ENCODE measurements around the gene CDPF1. TPM values are rescaled to one million over a fixed set of nuclear protein-coding genes. Genes with fewer than 3 reads are reported as not detected.

The CDPF1 gene
- total and polyA plus RNA-seq, 2 of the 13 experiments (the other 11 are each of a cell fraction or from before 2014, with no cell fraction given), result 5.2 to 8.1 TPM

DNA sequence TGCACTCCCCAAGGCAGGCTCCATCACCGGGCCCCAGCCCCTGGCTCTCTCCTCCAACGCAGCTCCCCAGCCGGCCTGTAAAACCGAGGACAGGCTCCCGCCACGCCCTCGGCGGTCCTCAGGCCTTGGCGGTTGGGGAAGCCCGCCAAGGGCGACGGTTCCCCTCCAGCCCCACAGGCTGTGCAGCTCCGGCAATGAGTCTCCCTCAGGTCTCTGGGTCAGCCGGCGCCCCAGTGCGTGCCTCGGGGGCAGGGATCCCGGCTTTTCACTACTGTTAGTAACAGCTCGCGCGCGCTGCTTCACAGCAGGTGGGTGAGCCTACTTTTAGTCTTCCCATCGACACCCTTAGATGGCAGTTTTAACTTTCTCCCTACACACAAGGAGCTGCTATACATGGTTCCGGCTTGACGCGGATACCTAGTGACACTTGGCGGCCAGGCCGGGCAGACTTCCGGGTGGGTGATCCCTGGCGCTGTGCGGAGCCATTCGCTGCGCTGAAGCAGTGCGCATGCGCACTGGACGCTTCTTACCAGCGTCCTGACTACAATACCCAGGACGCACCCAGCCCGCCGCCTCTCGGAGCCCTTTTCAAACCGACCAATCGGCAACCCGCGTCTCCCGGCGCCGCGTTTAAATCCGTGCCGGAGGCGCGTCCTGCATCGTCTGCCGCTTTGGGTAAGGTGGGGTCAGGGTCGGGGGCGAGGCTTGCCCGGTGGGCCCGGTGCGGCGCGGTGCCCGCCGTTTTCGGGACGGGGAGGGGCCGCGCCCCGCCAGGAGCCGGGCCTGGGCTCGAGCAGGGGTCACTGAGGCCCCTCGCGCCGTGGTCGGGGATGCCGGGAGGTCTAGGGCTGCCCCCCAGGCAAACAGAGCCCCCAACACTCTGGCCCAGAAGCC lies 46.4 kb upstream of the CDPF1 start, which contains the start of gene GTSE1 (continued):
- TF ChIP-seq NONO (IDR thresholded peaks at IDR 0.05), result no peak
- TF ChIP-seq NONO (CRISPR knock-in tag; conservative IDR thresholded peaks at IDR 0.05), result no peak
- TF ChIP-seq, protein P1, sequence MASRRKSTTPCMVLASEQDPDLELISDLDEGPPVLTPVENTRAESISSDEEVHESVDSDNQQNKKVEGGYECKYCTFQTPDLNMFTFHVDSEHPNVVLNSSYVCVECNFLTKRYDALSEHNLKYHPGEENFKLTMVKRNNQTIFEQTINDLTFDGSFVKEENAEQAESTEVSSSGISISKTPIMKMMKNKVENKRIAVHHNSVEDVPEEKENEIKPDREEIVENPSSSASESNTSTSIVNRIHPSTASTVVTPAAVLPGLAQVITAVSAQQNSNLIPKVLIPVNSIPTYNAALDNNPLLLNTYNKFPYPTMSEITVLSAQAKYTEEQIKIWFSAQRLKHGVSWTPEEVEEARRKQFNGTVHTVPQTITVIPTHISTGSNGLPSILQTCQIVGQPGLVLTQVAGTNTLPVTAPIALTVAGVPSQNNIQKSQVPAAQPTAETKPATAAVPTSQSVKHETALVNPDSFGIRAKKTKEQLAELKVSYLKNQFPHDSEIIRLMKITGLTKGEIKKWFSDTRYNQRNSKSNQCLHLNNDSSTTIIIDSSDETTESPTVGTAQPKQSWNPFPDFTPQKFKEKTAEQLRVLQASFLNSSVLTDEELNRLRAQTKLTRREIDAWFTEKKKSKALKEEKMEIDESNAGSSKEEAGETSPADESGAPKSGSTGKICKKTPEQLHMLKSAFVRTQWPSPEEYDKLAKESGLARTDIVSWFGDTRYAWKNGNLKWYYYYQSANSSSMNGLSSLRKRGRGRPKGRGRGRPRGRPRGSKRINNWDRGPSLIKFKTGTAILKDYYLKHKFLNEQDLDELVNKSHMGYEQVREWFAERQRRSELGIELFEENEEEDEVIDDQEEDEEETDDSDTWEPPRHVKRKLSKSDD (CRISPR knock-in tag; IDR thresholded peaks at IDR 0.05; ENCODE audit: low read depth), result peak; percentile 70
- TF ChIP-seq SETDB1 (CRISPR knock-in tag; IDR thresholded peaks at IDR 0.05; ENCODE audit: borderline replicate concordance), result no peak
- TF ChIP-seq ARID2 (CRISPR knock-in tag; IDR thresholded peaks at IDR 0.05; ENCODE audit: borderline replicate concordance), result peak; percentile 84
- peak; percentile 29; the same call in 1 of the 2 replicates for TF ChIP-seq SP2 (CRISPR knock-in tag; IDR thresholded peaks at IDR 0.05)
- no peak for TF ChIP-seq ZFP1 (CRISPR knock-in tag; IDR thresholded peaks at IDR 0.05)
- TF ChIP-seq PHB2 (IDR thresholded peaks at IDR 0.05; ENCODE audit: partially characterized antibody), result no peak
- TF ChIP-seq ZFAT (CRISPR knock-in tag; conservative IDR thresholded peaks at IDR 0.05), result no peak
- no peak for TF ChIP-seq TBP (CRISPR knock-in tag; IDR thresholded peaks at IDR 0.05)
- TF ChIP-seq TEAD2 (CRISPR knock-in tag; IDR thresholded peaks at IDR 0.05), result no peak
- TF ChIP-seq RFX5 (IDR thresholded peaks at IDR 0.05; ENCODE audit: low read depth, low read length), result no peak
- TF ChIP-seq ZNF136 (CRISPR knock-in tag; IDR thresholded peaks at IDR 0.05; ENCODE audit: low read depth), result 0 out of 2 replicates have a peak, but pooled peaks have one; percentile 68
- TF ChIP-seq ZNF230 (CRISPR knock-in tag; IDR thresholded peaks at IDR 0.05), result 0 out of 2 replicates have a peak, but pooled peaks have one; percentile 23
- TF ChIP-seq CREM (IDR thresholded peaks at IDR 0.05), result peak; percentile 74
- no peak for TF ChIP-seq CREM (CRISPR knock-in tag; IDR thresholded peaks at IDR 0.05)
- peak; percentile 86; the same call in 1 of the 2 replicates for TF ChIP-seq JUNB (CRISPR knock-in tag; IDR thresholded peaks at IDR 0.05; ENCODE audit: borderline replicate concordance)
- TF ChIP-seq, protein P2, sequence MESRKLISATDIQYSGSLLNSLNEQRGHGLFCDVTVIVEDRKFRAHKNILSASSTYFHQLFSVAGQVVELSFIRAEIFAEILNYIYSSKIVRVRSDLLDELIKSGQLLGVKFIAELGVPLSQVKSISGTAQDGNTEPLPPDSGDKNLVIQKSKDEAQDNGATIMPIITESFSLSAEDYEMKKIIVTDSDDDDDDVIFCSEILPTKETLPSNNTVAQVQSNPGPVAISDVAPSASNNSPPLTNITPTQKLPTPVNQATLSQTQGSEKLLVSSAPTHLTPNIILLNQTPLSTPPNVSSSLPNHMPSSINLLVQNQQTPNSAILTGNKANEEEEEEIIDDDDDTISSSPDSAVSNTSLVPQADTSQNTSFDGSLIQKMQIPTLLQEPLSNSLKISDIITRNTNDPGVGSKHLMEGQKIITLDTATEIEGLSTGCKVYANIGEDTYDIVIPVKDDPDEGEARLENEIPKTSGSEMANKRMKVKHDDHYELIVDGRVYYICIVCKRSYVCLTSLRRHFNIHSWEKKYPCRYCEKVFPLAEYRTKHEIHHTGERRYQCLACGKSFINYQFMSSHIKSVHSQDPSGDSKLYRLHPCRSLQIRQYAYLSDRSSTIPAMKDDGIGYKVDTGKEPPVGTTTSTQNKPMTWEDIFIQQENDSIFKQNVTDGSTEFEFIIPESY (CRISPR knock-in tag; IDR thresholded peaks at IDR 0.05), result no peak
- TF ChIP-seq, protein P3, sequence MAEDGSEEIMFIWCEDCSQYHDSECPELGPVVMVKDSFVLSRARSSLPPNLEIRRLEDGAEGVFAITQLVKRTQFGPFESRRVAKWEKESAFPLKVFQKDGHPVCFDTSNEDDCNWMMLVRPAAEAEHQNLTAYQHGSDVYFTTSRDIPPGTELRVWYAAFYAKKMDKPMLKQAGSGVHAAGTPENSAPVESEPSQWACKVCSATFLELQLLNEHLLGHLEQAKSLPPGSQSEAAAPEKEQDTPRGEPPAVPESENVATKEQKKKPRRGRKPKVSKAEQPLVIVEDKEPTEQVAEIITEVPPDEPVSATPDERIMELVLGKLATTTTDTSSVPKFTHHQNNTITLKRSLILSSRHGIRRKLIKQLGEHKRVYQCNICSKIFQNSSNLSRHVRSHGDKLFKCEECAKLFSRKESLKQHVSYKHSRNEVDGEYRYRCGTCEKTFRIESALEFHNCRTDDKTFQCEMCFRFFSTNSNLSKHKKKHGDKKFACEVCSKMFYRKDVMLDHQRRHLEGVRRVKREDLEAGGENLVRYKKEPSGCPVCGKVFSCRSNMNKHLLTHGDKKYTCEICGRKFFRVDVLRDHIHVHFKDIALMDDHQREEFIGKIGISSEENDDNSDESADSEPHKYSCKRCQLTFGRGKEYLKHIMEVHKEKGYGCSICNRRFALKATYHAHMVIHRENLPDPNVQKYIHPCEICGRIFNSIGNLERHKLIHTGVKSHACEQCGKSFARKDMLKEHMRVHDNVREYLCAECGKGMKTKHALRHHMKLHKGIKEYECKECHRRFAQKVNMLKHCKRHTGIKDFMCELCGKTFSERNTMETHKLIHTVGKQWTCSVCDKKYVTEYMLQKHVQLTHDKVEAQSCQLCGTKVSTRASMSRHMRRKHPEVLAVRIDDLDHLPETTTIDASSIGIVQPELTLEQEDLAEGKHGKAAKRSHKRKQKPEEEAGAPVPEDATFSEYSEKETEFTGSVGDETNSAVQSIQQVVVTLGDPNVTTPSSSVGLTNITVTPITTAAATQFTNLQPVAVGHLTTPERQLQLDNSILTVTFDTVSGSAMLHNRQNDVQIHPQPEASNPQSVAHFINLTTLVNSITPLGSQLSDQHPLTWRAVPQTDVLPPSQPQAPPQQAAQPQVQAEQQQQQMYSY (CRISPR knock-in tag; IDR thresholded peaks at IDR 0.05), result no peak
- no peak for TF ChIP-seq MAFG (CRISPR knock-in tag; IDR thresholded peaks at IDR 0.05)
- TF ChIP-seq FOXK2 (IDR thresholded peaks at IDR 0.05), result no peak
- TF ChIP-seq, protein P4, sequence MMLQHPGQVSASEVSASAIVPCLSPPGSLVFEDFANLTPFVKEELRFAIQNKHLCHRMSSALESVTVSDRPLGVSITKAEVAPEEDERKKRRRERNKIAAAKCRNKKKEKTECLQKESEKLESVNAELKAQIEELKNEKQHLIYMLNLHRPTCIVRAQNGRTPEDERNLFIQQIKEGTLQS (CRISPR knock-in tag; IDR thresholded peaks at IDR 0.05), result no peak

All from HepG2 (cell line).